AG04450 (cell line): ENCODE results near the gene TENT4B. TPM values are rescaled to one million over a fixed set of nuclear protein-coding genes. Genes with fewer than 3 reads are reported as not detected.

ENCODE experiments used
- CTCF ChIA-PET: fragments of 300-600, 350-600 bp; formaldehyde crosslinking; extraction: SDS; loops from one replicate; lab custom pipeline; 2022; ENCODE audit warnings: antibody characterized with exemption, inconsistent platforms; lab: Charles Lee
- POLR2A ChIA-PET: fragments of 350-600 bp; formaldehyde crosslinking; extraction: SDS; loops from one replicate; lab custom pipeline; 2021; ENCODE audit warnings: antibody characterized with exemption, inconsistent platforms; lab: Yijun Ruan, JAX
- DNase-seq: peaks from one replicate; pipeline ENCODE4 v3.0.0-alpha.2; 2011; ENCODE audit warnings: low read depth, low spot score
- H3K27ac ChIP-seq: one replicate; pipeline ENCODE4 v1.5.1; 2012; ENCODE audit warnings: low read depth, low read length, control low read depth
- H3K27me3 ChIP-seq: one replicate; pipeline ENCODE4 v1.6.0; 2012; ENCODE audit warnings: low read length; ENCODE audit not compliant: control insufficient read depth, insufficient read depth
- H3K4me3 ChIP-seq: 2 replicates; pipeline ENCODE4 v1.5.1; 2011; ENCODE audit warnings: mild to moderate bottlenecking, low read depth, low read length, control low read depth
- H3K9me3 ChIP-seq: 2 replicates; pipeline ENCODE4 v1.5.1; 2012; ENCODE audit warnings: low read length; ENCODE audit not compliant: control insufficient read depth, insufficient read depth
- polyA minus RNA-seq: library from RNA; depleted of rRNA, polyadenylated mRNA; stranded (reverse); fragments of >200 nt; gene quantifications from 2 replicates; pipeline ENCODE4 v1.2.3, GENCODE V29; 2011; rRNA and poly(A)+ RNA removed
- polyA plus RNA-seq: library from polyadenylated mRNA; depleted of rRNA; stranded (reverse); fragments of >200 nt; gene quantifications from 2 replicates; pipeline ENCODE4 v1.2.3, GENCODE V29; 2011; rRNA removed
- TF ChIP-seq, protein P1 (sequence below): IDR thresholded peaks from 2 replicates; pipeline ENCODE4 v1.5.1; 2011; ENCODE audit warnings: low read depth, low read length, control low read depth, inconsistent platforms

The TENT4B gene
- polyA plus RNA-seq = 6.0 and 8.9 TPM in 2 replicates
- 9.3 and 12.4 TPM in 2 replicates for polyA minus RNA-seq

DNA sequence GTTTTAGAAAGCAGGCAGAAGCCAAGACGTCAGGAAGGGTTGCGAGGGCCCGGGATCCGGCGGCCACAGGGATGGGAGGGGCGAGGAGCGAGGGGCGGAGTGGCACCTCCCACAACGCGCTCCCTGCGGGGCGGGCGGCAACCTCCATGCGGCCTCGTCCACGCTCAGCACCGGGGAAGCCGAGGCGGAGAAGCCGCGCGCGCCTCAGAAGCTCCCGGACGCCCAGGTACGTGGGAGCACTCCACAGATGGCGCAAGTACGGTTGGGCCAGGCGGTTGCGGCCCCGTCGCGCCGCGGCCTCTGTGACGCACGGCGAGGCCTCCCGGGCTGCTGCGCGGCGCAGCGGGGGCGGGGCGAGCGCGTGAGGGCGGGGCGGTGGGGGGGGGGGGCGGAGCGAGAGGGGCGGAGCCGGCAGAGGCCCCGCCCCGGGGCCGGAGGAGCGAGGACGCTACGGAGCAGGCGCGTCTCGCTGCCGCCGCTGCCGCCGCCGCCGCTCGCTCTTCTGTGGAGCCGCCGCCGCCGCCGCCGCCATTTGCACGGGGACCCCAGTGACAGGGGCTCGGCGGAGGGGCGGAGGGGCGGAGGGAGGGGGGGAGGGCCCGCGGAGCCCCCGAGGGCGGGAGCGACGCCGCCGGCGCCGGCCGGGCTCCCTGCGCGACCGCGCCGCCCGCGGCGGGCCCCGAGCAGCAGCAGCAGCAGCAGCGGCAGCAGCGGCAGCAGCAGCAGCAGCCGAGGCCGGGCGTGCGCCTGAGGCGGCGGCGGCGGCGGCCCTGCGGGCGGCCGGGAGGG, at the start of gene TENT4B:
Gene TENT4B, plus strand, starts transcription at position 500 of the 789 bp plus-strand sequence. CDS start 316 bp downstream, outside the sequence.
- TF ChIP-seq, protein P1, sequence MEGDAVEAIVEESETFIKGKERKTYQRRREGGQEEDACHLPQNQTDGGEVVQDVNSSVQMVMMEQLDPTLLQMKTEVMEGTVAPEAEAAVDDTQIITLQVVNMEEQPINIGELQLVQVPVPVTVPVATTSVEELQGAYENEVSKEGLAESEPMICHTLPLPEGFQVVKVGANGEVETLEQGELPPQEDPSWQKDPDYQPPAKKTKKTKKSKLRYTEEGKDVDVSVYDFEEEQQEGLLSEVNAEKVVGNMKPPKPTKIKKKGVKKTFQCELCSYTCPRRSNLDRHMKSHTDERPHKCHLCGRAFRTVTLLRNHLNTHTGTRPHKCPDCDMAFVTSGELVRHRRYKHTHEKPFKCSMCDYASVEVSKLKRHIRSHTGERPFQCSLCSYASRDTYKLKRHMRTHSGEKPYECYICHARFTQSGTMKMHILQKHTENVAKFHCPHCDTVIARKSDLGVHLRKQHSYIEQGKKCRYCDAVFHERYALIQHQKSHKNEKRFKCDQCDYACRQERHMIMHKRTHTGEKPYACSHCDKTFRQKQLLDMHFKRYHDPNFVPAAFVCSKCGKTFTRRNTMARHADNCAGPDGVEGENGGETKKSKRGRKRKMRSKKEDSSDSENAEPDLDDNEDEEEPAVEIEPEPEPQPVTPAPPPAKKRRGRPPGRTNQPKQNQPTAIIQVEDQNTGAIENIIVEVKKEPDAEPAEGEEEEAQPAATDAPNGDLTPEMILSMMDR = no peak
- Histone ChIP-seq H3K9me3 (no peaks in the 10 kb centered on the region), H3K27me3 (no peaks in the 10 kb centered on the region), H3K27ac (peak within 1 kb of the TSS; percentile 89), H3K4me3 (peak within 1 kb of the TSS; percentile 80)
- CTCF ChIA-PET = interaction anchor here (1.3 to 2.1 kb wide), 2 partner anchors 58 to 128 kb away, joined by 11 to 13 read pairs; partner anchors contain the start of gene CNEP1R1
- DNase-seq = peak; percentile 49
- POLR2A ChIA-PET = no interaction called here

DNA sequence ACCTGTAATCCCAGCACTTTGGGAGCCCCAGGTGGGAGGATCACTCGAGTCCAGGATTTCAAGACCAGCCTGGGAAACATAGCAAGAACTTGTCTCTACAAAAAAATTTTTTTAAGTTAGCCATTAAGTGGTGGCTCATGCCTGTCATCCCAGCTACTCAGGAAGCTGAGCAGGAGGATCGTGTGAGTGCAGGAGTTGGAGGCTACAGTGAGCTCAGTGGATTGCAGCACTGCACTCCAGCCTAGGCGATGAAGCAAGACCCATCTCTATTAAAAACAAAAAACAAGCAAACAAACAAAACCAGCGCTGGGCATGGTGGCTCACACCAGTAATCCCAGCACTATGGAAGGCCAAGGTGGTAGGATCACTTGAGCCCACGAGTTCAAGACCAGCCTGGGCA, 49.3 kb upstream of the TENT4B start:
- no peak for DNase-seq
- ChIA-PET POLR2A (no interaction called here), CTCF (interaction anchor here (1.3 kb wide), 1 partner anchor 107 kb away, joined by 8 read pairs; no protein-coding TSS in a partner anchor)
- Histone ChIP-seq H3K27ac (no peak overlapping the region), H3K4me3 (no peak overlapping the region), H3K9me3 (no peaks in the 10 kb centered on the region), H3K27me3 (no peaks in the 10 kb centered on the region)
- TF ChIP-seq, protein P1 = no peak

DNA sequence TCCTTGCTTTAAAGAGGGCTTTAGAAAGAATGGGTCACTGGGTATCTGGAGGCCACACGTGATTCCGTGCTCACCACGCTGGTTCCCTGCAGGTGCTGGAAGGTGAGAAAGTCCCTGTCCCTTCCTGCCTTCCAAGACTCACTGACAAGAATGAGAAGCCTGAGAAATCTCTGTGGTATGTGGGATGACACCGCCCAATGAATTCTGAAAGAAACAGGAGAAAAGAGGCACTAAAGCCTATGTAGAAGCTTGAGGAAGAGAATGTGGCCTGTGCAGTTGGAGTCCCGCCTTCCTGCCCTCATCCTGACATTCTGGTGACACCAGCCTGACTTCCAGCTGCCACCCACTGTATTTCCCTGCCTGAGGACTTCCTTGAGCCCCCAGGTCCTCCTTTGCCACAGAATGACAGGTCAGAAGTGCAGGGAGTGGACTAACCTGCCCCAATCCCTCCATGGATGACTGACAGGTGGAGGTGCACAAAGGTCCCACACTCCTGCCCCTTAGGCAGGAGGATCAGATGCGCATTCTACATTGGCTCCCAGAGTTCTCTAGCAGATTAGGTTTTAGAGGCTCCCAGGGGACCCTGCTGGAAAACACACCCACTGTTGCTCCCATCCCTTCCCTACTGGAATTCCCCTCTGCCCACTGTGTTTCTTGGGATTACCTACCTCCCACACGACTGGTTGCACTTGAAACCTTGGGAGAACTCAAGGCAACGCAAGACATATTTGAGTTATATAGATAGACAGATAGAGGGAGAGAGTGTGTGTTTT, 38.6 kb upstream of the TENT4B start:
- CTCF ChIA-PET = no interaction called here
- POLR2A ChIA-PET = no interaction called here
- H3K9me3 ChIP-seq = no peaks in the 10 kb centered on the region

DNA sequence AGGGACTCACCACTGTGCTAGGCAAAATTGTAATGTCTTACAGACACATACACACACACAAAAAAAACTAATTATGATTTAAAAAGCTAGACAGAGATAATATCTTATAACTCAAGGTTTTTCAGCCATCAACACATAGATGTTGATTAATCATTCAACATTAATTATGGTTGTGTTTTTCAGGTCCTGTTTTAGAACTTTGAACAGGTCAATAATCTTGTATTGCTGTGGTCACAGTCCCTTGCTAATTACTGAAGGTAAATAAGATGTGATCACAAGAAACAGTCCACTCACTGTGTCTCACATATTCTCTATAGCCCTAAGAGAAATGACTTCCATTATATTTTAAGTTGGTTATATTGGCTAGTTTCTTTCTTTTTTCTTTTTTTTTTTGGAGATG, 32.4 kb upstream of the TENT4B start:
- DNase-seq = no peak
- no peak overlapping the region for H3K4me3 ChIP-seq
- TF ChIP-seq, protein P1 = no peak
- H3K27ac ChIP-seq = no peak overlapping the region
- ChIA-PET CTCF (interaction anchor here (0.6 to 2.3 kb wide), 2 partner anchors 96 to 467 kb away, joined by 4 to 7 read pairs; partner anchors contain the start of gene CNEP1R1), POLR2A (no interaction called here)
- H3K9me3 ChIP-seq = no peaks in the 10 kb centered on the region
- peaks cover 3% of the 10 kb centered on the region for H3K27me3 ChIP-seq

More for the DNA sequence above, 38.6 kb upstream of the TENT4B start:
- Histone ChIP-seq H3K27ac (no peak overlapping the region), H3K27me3 (no peaks in the 10 kb centered on the region), H3K4me3 (no peak overlapping the region)
- DNase-seq = no peak
- TF ChIP-seq, protein P1 = no peak
